Effector memory CD4-positive, alpha-beta T cell (primary cell): Measurements from ENCODE around the gene MILR1.
"Not testable (repeated sequence)": the region's sequence is repeated elsewhere in the genome, so short reads cannot be mapped to it uniquely, and the experiment has no call there.

Experiments
- DNase-seq, 3 donors: peaks; one replicate each; pipeline ENCODE4 v3.0.0-alpha.2; 2020
- H3K27ac ChIP-seq: 2 replicates; pipeline ENCODE4 v1.7.0; 2013; ENCODE audit warnings: mild to moderate bottlenecking, low read length, moderate library complexity; ENCODE audit not compliant: insufficient read depth, poor library complexity, severe bottlenecking
- H3K27me3 ChIP-seq: replicated peaks from 2 replicates; pipeline ENCODE4 v1.7.0; 2013; ENCODE audit warnings: mild to moderate bottlenecking, low read length; ENCODE audit not compliant: insufficient read depth, control insufficient read depth, poor library complexity, severe bottlenecking
- H3K36me3 ChIP-seq: 2 replicates; pipeline ENCODE4 v1.7.0; 2013; ENCODE audit warnings: mild to moderate bottlenecking, low read length, moderate library complexity; ENCODE audit not compliant: control insufficient read depth, insufficient read depth
- H3K4me1 ChIP-seq: 2 replicates; pipeline ENCODE4 v1.7.0; 2013; ENCODE audit warnings: low read length, mild to moderate bottlenecking; ENCODE audit not compliant: control insufficient read depth, insufficient read depth, poor library complexity, severe bottlenecking
- H3K4me3 ChIP-seq: 2 replicates; pipeline ENCODE4 v1.7.0; 2013; ENCODE audit warnings: low read length, low read depth, mild to moderate bottlenecking; ENCODE audit not compliant: insufficient read depth, poor library complexity, severe bottlenecking
- H3K9me3 ChIP-seq: 2 replicates; pipeline ENCODE4 v1.7.0; 2013; ENCODE audit warnings: mild to moderate bottlenecking, low read length, moderate library complexity; ENCODE audit not compliant: control insufficient read depth

MILR1 gene

GRCh38 chr17:64494121-64494520 is 45.2 kb downstream of the MILR1 start:
- no peak for DNase-seq
- H3K27ac ChIP-seq: no peak overlapping the region
- H3K36me3 ChIP-seq: peaks cover 20% of the 10 kb centered on the region
- no peak overlapping the region for H3K4me3 ChIP-seq
- no peaks in the 10 kb centered on the region for H3K27me3 ChIP-seq
- no peaks in the 10 kb centered on the region for H3K9me3 ChIP-seq
- H3K4me1 ChIP-seq: peaks cover 24% of the 10 kb centered on the region

GRCh38 chr17:64495300-64495699 is 46.4 kb downstream of the MILR1 start:
- peaks cover 29% of the 10 kb centered on the region for H3K36me3 ChIP-seq
- not testable (repeated sequence) for H3K27me3 ChIP-seq, DNase-seq, H3K9me3 ChIP-seq, H3K27ac ChIP-seq, H3K4me3 ChIP-seq
- peaks cover 24% of the 10 kb centered on the region for H3K4me1 ChIP-seq

- peak overlapping the region; percentile 85 for H3K4me3 ChIP-seq
- H3K36me3 ChIP-seq: peaks cover 34% of the 10 kb centered on the region
- peaks cover 24% of the 10 kb centered on the region for H3K4me1 ChIP-seq
- no peaks in the 10 kb centered on the region for H3K9me3 ChIP-seq
- no peak for DNase-seq
- H3K27me3 ChIP-seq: no peaks in the 10 kb centered on the region
- H3K27ac ChIP-seq: peak overlapping the region; percentile 82
Measured at GRCh38 chr17:64496348-64496785, 47.5 kb downstream of the MILR1 start.

GRCh38 chr17:64496786-64497564 is 48.1 kb downstream of the MILR1 start, which contains the start of gene POLG2:
POLG2 (minus strand) TSS chr17:64497054; CDS start chr17:64496968, 86 bp downstream.
- Histone ChIP-seq H3K27me3 (no peaks in the 10 kb centered on the region), H3K4me3 (peak within 1 kb of the TSS; percentile 85), H3K36me3 (peaks cover 40% of the 10 kb centered on the region), H3K27ac (peak within 1 kb of the TSS; percentile 82), H3K9me3 (no peaks in the 10 kb centered on the region), H3K4me1 (peaks cover 24% of the 10 kb centered on the region)
- peak; percentile 94 for DNase-seq

- Histone ChIP-seq H3K36me3 (peaks cover 46% of the 10 kb centered on the region), H3K9me3 (no peaks in the 10 kb centered on the region), H3K4me1 (peaks cover 29% of the 10 kb centered on the region)
Measured at GRCh38 chr17:64497565-64498035, 48.7 kb downstream of the MILR1 start.

GRCh38 chr17:64498308-64499203 is 49.6 kb downstream of the MILR1 start:
- Histone ChIP-seq H3K4me3 (no peak overlapping the region), H3K4me1 (peaks cover 36% of the 10 kb centered on the region), H3K27ac (peak overlapping the region; percentile 82), H3K9me3 (no peaks in the 10 kb centered on the region), H3K36me3 (peaks cover 56% of the 10 kb centered on the region), H3K27me3 (no peaks in the 10 kb centered on the region)
- DNase-seq: no peak

More at GRCh38 chr17:64497565-64498035, 48.7 kb downstream of the MILR1 start:
- peak overlapping the region; percentile 85 for H3K4me3 ChIP-seq
- peak overlapping the region; percentile 82 for H3K27ac ChIP-seq
- DNase-seq: no peak
- no peaks in the 10 kb centered on the region for H3K27me3 ChIP-seq

GRCh38 chr17:64499805-64500486 is 51.0 kb downstream of the MILR1 start:
- Histone ChIP-seq H3K36me3 (peaks cover 69% of the 10 kb centered on the region), H3K27me3 (no peaks in the 10 kb centered on the region), H3K4me3 (no peak overlapping the region), H3K4me1 (peaks cover 42% of the 10 kb centered on the region), H3K27ac (no peak overlapping the region), H3K9me3 (no peaks in the 10 kb centered on the region)
- DNase-seq: no peak

- no peak overlapping the region for H3K27ac ChIP-seq
- no peaks in the 10 kb centered on the region for H3K9me3 ChIP-seq
- H3K36me3 ChIP-seq: peaks cover 75% of the 10 kb centered on the region
- H3K27me3 ChIP-seq: no peaks in the 10 kb centered on the region
- no peak for DNase-seq
- no peak overlapping the region for H3K4me3 ChIP-seq
- H3K4me1 ChIP-seq: peaks cover 38% of the 10 kb centered on the region
Measured at GRCh38 chr17:64500487-64500859, 51.6 kb downstream of the MILR1 start.

GRCh38 chr17:64500862-64501765 is 52.2 kb downstream of the MILR1 start:
- no peaks in the 10 kb centered on the region for H3K27me3 ChIP-seq
- no peaks in the 10 kb centered on the region for H3K9me3 ChIP-seq
- DNase-seq: peak in 1 of 3 donors; percentile 4
- peaks cover 33% of the 10 kb centered on the region for H3K4me1 ChIP-seq
- H3K36me3 ChIP-seq: peaks cover 77% of the 10 kb centered on the region
- no peak overlapping the region for H3K27ac ChIP-seq
- no peak overlapping the region for H3K4me3 ChIP-seq
